ENCODE measurements around the gene TBX21.
A peak's percentile ranks its signal among the peaks of the same experiment; 100 is the strongest.

Gene TBX21

DNA sequence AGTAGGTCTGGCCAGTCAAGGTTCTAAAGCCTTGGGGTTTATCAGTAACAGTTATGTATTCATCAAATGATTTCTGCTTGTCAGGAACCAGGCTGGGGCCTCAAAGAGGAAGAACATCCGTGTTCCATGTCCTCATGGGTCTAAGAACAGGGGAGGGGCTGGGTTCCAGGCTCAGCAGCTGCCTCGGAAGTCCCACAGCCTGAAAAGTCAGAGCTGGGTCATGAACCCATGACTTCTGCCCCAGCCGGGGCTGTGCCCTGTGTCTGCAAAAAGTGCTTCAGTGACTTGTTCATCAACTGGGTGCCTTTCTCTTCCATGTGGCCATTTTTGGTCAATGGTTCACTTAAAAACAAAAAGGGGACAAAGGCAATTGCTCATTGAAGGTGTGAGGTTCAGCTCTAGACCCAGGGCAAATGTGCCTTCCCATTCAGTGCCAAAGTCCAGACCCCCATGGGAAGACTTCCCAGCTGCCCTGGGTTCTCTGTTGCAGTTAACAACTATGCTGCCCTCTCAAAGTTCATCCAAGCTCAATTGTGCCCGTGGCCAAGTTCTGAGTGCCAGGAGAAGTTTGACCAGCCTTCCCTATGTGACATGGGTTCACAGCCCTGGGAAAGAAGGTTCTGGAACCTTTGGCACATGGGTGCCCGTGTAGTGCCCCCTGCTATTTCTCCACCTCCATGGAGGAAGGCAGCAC lies 20.6 kb upstream of the TBX21 start:
- CTCF ChIA-PET, result interaction anchor here (1.3 to 6.6 kb wide), 3 partner anchors 14 to 21 kb away, joined by 3 to 63 read pairs (median 4); partner anchors contain the start of gene TBX21
- POLR2A ChIA-PET, result no interaction called here
- no peak for DNase-seq (ENCODE audit: extremely low spot score)
- TF ChIP-seq, protein P1, sequence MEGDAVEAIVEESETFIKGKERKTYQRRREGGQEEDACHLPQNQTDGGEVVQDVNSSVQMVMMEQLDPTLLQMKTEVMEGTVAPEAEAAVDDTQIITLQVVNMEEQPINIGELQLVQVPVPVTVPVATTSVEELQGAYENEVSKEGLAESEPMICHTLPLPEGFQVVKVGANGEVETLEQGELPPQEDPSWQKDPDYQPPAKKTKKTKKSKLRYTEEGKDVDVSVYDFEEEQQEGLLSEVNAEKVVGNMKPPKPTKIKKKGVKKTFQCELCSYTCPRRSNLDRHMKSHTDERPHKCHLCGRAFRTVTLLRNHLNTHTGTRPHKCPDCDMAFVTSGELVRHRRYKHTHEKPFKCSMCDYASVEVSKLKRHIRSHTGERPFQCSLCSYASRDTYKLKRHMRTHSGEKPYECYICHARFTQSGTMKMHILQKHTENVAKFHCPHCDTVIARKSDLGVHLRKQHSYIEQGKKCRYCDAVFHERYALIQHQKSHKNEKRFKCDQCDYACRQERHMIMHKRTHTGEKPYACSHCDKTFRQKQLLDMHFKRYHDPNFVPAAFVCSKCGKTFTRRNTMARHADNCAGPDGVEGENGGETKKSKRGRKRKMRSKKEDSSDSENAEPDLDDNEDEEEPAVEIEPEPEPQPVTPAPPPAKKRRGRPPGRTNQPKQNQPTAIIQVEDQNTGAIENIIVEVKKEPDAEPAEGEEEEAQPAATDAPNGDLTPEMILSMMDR (IDR thresholded peaks at IDR 0.05; ENCODE audit: control extremely low read depth, extremely low read depth, low read depth, missing control alignments), result no peak

DNA sequence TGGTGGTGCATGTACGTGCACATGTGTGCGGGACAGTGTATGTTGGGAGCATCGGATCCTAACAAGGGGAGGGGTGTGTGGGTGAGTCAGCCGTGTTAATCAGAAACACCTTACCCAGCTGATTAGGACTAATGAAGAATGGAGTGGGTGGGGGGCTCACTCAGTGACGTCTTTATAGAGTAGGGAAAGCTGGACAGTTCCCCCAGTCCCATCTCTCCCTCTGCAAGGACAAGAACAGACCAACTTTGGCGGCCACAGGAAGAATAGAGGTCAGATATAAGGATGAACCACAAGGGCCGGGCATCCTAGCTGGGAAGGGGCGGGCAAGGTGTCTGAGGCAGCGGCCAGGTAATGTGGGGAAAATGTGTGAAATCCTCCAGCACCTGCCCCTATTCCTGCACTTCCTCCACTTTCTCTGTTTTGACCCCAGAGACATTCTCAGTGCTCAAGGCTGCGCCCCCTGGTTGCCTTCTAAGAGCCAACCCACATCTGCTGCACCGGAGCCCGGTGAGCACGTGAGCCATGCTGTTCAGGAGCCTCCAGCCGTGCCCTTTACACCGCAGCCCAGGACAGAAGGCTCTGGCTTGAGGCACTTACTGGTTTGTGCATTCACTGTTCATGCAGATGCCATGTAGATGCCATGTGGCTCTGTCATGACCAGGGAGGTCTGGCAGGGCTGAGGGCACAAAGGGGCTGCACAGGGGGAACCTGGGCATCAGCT lies 18.9 kb upstream of the TBX21 start:
- TF ChIP-seq, protein P1 (IDR thresholded peaks at IDR 0.05; ENCODE audit: control extremely low read depth, extremely low read depth, low read depth, missing control alignments), result peak; percentile 16
- ChIA-PET POLR2A (no interaction called here), CTCF (interaction anchor here (1.7 to 7.0 kb wide), 7 partner anchors 8 to 22 kb away, joined by 4 to 85 read pairs (median 15); partner anchors contain the start of gene TBX21)
- DNase-seq (ENCODE audit: extremely low spot score), result no peak

DNA sequence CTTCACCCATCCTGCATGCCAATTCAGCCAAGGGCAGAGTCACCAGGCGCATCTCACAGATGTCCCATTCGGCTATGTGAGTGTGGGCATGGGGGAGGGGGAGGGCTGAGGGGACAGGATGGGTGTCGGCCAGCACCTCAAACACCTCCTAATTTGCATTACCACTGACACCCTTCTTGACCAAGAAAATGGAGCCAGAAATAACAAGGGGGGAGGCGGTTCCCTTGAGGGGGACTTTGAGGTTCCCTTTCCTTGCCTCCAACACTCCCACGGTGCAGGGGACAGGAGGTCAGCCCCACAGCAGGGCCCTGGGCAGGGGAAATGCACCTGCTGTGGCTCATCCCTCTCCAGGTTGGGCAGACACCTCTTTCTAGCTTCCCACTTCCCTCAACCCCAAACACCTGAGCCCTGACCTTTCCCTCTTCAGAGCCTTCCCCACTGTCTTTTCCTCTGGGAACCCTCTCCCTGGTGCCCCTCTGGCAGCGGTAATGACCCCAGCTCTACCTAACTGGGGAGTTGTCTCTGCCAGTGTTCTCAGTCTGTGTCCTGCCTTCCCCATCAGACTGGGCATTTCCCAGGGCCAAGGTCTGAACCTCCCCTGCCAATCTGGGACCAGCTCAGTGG lies 18.2 kb upstream of the TBX21 start:
- POLR2A ChIA-PET, result no interaction called here
- peak; percentile 66 for DNase-seq (ENCODE audit: extremely low spot score)
- CTCF ChIA-PET, result interaction anchor here (1.1 to 7.0 kb wide), 8 partner anchors 9 to 50 kb away, joined by 3 to 85 read pairs (median 12); partner anchors contain the start of gene TBX21
- TF ChIP-seq, protein P1 (IDR thresholded peaks at IDR 0.05; ENCODE audit: control extremely low read depth, extremely low read depth, low read depth, missing control alignments), result no peak

DNA sequence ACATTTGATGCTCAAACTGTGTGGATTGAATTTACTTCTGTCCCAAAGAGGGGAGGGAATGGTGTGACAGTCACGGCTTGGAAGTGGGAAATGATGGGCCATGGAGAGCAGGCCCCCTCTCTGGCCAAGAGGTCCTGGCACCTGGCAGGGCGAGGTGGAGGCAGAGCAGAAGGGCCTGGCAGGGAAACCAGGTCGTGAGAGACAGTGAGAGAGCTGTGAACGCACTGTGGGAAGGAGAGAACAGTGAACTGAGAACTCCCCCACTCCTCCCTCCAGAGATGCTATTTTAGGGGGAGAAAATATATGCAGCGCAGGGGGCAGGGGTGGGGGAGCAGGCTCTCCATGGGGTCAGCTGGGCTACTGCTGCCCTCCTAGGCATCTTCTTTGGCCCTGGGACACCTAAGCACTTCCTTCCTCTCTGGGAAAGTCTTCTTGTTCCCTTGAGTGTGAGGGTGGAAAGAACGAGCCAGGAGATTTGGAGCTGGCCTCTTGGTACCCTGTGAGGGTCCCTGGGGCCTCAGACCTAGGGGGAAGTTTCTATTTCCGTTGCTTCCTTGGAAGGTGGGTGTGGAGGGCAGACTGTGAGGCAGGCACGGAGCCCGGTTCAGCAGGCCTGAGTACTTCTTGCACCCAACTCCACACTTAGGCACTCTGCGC lies 17.2 kb upstream of the TBX21 start:
- TF ChIP-seq, protein P1 (IDR thresholded peaks at IDR 0.05; ENCODE audit: control extremely low read depth, extremely low read depth, low read depth, missing control alignments), result no peak
- no peak for DNase-seq (ENCODE audit: extremely low spot score)
- ChIA-PET CTCF (interaction anchor here (1.1 to 7.0 kb wide), 8 partner anchors 9 to 51 kb away, joined by 3 to 85 read pairs (median 12); partner anchors contain the start of gene TBX21), POLR2A (interaction anchor here (1.0 kb wide), 1 partner anchor 17 kb away, joined by 4 read pairs; the partner anchor contains the start of gene TBX21)

DNA sequence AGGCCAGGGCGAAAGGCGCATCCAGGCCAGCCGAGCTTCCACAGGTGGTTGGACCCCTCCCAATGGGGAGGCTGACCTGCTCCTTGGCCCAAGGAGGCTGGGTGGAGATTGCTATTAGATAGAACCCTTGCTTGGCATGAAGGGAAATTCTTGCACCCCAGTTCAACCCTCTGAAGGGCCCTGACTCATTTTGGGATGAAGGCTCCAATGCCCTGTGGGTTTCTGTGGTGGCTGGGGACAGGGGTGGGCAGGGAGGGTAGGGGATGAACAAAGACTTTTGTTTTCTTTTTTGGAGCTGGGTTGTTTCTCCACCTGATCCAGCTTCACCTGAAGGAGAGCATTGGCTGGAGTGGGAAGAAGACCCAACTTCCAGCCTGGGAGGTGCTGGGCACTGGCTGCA lies 16.7 kb upstream of the TBX21 start:
- no peak for DNase-seq (ENCODE audit: extremely low spot score)
- TF ChIP-seq, protein P1 (IDR thresholded peaks at IDR 0.05; ENCODE audit: control extremely low read depth, extremely low read depth, low read depth, missing control alignments), result no peak
- ChIA-PET CTCF (interaction anchor here (2.3 to 7.0 kb wide), 6 partner anchors 8 to 19 kb away, joined by 6 to 85 read pairs (median 26); partner anchors contain the start of gene TBX21), POLR2A (interaction anchor here (1.0 kb wide), 1 partner anchor 17 kb away, joined by 4 read pairs; the partner anchor contains the start of gene TBX21)

All from GM10248 (cell line).